ENCODE measurements around the gene ATP6V0A4.

DNA sequence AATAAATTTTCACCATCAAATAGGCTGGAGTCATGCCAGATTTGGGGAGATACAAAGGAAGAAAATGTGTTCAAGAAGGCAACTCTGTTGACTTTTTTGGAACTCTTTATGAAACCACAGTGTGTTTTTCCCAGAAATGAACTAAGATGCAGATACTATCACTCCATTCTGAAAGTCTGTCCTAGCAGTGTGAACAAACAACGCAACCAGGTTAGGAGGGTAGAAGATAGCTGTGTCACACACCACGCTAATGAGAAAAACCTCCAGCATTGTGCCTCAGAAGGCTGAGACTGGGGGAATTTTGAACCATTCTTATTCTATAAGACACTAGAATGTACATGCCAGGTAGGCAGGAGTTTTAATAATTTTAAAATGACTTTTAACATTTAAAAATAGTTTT, 15.9 kb upstream of the ATP6V0A4 start:
- TF ChIP-seq, protein P1, sequence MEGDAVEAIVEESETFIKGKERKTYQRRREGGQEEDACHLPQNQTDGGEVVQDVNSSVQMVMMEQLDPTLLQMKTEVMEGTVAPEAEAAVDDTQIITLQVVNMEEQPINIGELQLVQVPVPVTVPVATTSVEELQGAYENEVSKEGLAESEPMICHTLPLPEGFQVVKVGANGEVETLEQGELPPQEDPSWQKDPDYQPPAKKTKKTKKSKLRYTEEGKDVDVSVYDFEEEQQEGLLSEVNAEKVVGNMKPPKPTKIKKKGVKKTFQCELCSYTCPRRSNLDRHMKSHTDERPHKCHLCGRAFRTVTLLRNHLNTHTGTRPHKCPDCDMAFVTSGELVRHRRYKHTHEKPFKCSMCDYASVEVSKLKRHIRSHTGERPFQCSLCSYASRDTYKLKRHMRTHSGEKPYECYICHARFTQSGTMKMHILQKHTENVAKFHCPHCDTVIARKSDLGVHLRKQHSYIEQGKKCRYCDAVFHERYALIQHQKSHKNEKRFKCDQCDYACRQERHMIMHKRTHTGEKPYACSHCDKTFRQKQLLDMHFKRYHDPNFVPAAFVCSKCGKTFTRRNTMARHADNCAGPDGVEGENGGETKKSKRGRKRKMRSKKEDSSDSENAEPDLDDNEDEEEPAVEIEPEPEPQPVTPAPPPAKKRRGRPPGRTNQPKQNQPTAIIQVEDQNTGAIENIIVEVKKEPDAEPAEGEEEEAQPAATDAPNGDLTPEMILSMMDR (IDR thresholded peaks at IDR 0.05): no peak
- TF ChIP-seq EZH2 (IDR thresholded peaks at IDR 0.05; ENCODE audit: borderline replicate concordance, insufficient read depth, low read depth, low read length, poor library complexity, severe bottlenecking): no peak

All from B cell (primary cell).